ENCODE results near the gene HSF2. TPM values are rescaled to one million over a fixed set of nuclear protein-coding genes. Genes with fewer than 3 reads are reported as not detected.
"Not testable (repeated sequence)": the region's sequence is repeated elsewhere in the genome, so short reads cannot be mapped to it uniquely, and the experiment has no call there.

HSF2 gene
- total RNA-seq, 1 experiment from 2014 or later = 32.7 TPM

GRCh38 chr6:122452509-122452908, 53.1 kb downstream of the HSF2 start:
- no peak for DNase-seq (ENCODE audit: low read depth)

DNA sequence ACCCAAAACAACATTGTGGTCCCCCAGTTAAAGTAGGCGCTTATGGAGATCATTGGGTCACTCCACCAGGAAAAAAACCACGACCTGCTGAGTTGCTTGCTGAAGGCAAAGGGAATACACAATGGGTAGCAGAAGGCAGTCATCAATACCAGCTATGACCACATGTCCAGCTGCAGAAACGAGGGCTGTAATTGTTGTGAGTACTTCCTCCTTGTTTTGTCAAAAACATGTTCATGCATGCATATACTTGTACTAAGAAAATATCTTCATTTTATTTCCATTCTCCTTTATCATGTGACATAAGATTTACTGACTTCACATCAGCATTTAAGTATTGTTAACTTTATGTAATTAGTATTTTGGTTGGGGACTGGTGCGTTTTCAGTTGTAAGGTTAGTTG, 55.2 kb downstream of the HSF2 start:
- DNase-seq (ENCODE audit: low read depth) = no peak

DNA sequence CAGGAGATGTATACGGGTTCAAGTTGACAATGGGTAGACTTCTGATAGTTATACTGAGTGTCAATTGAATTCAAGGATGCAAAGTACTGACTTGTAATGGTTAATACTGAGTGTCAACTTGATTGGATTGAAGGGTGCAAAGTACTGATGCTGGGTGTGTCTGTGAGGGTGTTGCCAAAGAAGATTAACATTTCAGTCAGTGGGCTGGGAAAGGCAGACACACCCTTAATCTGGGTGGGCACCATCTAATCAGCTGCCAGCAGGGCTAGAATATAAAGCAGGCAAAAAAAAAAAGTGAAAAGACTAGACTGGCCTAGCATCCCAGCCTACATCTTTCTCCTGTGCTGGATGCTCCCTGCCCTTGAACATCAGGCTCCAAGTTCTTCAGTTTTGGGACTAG, 55.7 kb downstream of the HSF2 start:
- DNase-seq (ENCODE audit: low read depth) = not testable (repeated sequence)

DNA sequence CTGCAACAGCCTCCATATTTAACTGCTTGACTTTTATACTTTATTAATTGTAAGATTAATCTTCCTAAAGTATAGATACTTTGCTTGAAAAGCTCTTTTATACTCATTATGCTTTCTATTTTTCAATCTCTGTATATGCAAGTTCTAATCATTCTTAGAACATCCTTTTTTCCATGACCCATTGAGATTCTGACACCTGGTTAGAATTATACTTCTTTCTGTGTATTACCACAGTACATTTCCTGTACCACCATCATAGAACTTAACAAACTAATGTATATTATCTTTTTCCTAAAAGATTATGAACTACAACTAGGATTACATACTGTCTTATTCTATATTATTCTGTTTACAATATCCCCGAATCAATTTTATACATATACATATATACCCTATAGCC, 58.6 kb downstream of the HSF2 start:
- no peak for DNase-seq (ENCODE audit: low read depth)

- DNase-seq (ENCODE audit: low read depth) = no peak
Observed at GRCh38 chr6:122459240-122459639, 59.8 kb downstream of the HSF2 start.

DNA sequence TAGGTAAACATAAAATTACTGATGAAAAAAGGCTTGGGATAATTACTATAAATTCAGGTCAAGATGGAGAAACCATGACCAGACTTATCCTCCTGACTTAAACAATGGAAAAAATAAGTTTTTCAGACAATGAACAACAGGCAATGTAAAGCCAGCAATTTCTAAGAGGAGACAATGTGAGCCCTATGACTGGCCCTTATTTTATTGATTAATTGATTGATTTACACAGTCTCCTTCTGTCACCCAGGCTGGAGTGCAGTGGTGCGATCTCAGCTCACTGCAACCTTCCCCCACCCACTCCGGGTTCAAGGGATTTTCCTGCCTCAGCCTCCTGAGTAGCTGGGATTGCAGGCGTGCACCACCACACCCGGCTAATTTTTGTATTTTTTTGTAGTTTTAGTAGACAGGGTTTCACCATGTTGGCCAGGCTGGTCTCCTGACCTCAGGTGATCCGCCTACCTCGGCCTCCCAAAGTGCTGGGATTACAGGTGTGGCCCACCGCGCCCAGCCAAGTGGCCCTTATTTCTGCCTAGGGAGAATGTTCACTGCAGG, 60.5 kb downstream of the HSF2 start:
- not testable (repeated sequence) for DNase-seq (ENCODE audit: low read depth)

GRCh38 chr6:122461885-122462284, 62.4 kb downstream of the HSF2 start:
- no peak for DNase-seq (ENCODE audit: low read depth)

- DNase-seq (ENCODE audit: low read depth) = peak; percentile 96
Observed at GRCh38 chr6:122471107-122472021, 71.9 kb downstream of the HSF2 start, which contains the start of gene SERINC1. Gene SERINC1 (minus strand): TSS chr6:122471807. CDS start chr6:122471737, 70 bp downstream.

- no peak for DNase-seq (ENCODE audit: low read depth)
Observed at GRCh38 chr6:122472022-122472340, 72.5 kb downstream of the HSF2 start.

DNA sequence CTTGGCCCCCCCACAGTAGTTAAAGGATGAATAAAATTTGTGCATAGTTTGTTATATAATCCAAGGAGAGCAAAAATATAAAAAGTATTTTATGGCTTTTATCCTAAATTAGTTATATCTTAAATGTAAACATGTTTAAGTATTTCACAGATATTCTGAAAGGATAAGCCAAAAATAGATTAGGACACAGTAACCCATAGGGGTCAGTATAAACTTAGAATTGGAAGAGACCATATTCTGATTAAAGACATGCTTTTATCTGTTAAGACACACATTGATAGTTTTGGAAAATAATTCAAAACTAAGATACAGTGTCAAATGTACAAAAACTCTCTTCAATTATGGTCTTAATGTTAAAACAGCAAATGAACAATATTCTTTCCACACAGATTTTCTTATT, 76.7 kb downstream of the HSF2 start:
- no peak for DNase-seq (ENCODE audit: low read depth)

DNA sequence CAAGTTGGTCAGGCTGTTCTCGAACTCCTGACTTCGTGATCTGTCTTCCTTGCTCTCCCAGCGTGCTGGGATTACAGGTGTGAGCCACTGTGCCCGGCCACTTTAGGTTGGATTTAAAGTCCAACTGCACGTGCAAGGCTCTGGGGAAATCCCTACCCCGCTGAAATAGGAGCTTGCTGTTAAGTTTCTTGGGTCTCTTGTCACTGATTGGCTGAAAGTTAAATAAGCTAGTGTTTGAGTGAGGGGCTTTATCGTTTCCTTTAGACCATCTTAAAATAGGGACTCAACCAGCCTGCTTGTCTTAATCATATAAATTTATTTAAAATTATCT, 83.3 kb downstream of the HSF2 start:
- no peak for DNase-seq (ENCODE audit: low read depth)

Other genes with a start within 250 kb of the HSF2 start
- 81.3 and 86.5 TPM in 2 replicates for gene SERINC1, start 72.2 kb downstream of the HSF2 start, total RNA-seq (2014; rRNA removed; shearing (Covaris generic))
- gene PKIB, start 210.8 kb downstream of the HSF2 start, total RNA-seq (2014; rRNA removed; shearing (Covaris generic)) = 23.7 and 29.1 TPM in 2 replicates